HG03432 (cell line): ENCODE results near the gene TMEM190.
"Not testable (repeated sequence)": the region's sequence is repeated elsewhere in the genome, so short reads cannot be mapped to it uniquely, and the experiment has no call there.

Experiments used
- ATAC-seq: cut with Tn5 transposase; IDR thresholded peaks from one replicate; pipeline ENCODE4 v1.9.1; 2021; ENCODE audit warnings: mild to moderate bottlenecking, moderate library complexity; ENCODE audit not compliant: unreplicated experiment

TMEM190 gene

DNA sequence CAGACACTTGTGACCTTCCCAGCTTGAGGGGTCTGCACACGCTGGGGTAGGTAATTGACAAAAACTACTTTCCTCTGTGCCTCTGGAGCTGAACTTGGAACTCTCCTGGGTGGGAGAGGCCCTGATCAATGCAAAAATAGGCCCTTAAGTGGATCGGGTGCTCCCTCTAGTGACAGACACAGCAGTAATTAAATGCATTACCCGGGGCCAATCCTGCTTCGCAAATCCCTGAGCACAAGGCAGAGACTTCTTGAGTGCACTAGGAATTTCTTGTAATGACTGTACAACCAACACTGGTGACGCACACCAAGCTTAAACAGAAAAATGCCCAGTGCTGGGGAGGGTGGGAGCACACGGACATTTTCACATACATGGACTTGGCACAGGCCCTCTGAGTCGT lies 41.6 kb downstream of the TMEM190 start:
- no peak for ATAC-seq

DNA sequence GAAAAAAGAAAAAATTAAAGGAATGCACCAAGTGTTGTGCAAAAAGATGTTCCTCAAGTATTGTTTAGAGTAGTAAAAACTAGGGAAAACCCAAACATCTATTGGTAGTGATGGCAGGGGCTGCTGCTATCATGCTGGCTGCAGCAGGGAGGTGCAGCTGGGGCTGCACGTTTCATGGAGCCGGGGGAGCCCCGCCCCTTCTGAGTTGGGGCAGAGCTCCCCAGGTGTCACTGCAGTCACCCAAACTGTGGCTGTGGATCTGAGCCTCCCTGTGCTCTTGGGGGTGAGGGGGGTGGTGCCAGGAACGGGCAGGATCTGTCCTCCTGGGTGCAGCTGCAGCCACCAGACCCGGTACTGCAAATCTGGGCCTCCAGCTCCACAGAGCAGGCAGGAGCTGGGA lies 42.5 kb downstream of the TMEM190 start:
- no peak for ATAC-seq

DNA sequence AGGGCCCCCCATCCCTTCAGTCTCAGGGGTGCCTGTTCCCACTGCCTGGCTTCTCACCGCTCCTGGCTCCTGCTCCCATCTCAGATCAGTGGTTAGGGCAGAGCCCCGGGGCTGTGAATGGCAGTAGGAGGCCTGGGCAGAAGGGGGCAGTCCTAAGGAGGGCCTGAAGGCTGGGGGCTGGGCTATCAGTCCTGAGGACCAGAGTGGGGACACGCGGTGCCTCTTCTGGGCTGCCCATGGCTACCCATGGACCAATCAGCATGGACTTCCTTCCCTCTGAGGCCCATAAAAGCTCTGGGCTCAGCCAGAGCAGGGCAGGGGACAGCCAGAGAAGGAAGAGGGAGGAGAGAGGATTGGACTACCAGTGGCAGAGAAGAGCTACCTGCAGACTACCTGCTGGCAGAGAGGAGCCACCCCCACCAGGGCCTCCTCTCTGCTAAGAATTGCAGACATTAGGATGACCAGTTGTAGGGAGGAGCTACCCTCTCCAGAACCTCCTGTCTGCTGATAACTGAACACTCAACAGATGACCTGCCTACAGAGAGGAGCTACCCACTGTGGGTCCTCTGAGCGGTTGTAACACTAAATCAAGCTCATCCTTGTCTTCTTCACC lies 43.1 kb downstream of the TMEM190 start:
- ATAC-seq: no peak

DNA sequence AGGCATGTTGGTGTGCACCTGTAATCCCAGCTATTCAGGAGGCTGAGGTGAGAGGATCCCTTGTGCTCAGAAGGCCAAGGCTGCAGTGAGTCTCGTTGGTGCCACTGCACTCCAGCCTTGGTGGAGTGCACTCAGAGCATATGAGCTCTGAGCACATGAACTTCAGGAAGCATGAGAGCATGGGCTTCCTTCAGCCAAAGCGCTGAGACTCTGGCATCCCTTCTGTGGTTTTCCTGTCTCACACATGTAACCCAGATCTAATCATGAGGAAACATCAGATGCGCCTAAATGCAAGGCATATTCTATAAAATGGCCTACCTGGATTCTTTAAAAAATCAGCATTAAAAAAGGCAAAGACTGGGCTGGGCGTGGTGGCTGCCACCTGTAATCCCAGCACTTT lies 44.7 kb downstream of the TMEM190 start:
- not testable (repeated sequence) for ATAC-seq

DNA sequence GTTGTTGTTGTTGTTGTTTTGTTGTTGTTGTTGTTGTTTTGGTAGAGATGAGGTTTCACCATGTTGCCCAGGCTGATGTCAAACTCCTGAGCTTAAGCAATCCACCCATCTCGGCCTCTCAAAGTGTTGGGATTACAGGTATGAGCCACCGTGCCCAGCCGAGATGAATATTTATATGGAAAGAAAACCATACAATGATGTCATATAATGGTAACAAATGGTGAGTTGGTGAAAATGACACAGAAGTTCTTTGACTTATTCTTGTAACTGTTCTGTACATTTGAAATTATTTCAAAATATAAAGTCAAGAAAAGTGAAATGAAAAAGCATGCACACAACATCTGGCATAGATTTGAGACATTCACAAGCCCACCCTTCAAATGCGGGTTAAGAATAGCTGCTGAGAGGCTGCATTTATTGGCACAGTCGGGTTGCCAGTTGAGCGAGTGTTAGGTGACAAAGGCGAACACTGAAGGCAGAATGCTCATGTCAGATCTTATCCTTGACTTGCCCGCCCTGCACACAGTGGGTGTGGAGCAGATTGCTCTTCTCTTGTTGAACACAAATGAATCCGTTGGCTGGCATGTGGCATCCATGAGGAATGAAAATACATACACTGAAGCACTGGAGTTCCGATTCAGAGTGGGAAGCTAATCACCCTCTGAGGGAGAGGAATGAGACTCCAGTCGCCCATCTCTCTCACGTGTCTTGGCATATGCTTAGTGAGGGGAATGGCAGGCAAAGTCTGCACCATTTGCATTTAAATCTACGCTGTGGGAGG lies 46.8 kb downstream of the TMEM190 start:
- ATAC-seq: no peak

DNA sequence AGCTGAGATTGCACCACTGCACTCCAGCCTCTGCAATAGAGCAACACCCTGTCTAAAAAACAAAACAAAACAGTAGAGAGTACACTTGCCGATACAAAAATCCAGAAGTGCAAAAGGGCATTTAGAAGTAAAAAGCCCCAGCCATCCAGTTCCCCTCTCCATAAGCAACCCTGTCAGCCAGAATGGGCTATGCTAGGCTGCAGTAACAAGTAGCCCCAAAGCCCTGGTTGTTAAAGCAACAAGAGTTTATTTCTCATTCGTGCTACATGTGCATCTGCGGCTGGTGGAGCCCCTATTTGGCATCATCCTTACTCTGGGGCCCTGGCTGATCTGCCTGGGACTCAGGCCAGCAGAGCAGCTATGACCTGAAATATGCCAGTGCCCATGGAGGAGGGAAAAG lies 47.9 kb downstream of the TMEM190 start:
- no peak for ATAC-seq

DNA sequence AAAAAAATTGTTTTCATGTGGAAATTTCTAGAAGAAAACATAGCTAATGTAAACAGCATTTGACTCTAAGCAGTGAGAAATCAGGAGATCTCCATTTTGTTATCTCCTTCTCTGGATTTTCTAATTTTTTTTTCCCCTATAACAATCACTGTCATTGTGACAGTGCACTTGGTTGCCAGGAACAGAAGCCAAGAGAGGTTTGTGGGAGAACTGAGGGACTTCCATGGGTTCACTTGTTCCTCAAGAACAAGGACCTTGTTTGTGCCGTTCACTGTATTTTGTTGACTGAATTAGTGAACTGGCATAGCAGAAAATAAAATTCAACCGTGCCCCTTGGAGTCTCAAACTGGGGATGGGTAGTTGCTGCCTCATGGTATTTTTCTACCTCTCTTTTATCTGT lies 49.4 kb downstream of the TMEM190 start:
- ATAC-seq: no peak
